Measurements from ENCODE around the gene TLR6.

The TLR6 gene

GRCh38 chr4:38803833-38804653 is 52.6 kb downstream of the TLR6 start:
- intact Hi-C loops (cut with DNase I) = no loop called here
- peak in 1 of 42 donors; percentile 24 for DNase-seq

DNA sequence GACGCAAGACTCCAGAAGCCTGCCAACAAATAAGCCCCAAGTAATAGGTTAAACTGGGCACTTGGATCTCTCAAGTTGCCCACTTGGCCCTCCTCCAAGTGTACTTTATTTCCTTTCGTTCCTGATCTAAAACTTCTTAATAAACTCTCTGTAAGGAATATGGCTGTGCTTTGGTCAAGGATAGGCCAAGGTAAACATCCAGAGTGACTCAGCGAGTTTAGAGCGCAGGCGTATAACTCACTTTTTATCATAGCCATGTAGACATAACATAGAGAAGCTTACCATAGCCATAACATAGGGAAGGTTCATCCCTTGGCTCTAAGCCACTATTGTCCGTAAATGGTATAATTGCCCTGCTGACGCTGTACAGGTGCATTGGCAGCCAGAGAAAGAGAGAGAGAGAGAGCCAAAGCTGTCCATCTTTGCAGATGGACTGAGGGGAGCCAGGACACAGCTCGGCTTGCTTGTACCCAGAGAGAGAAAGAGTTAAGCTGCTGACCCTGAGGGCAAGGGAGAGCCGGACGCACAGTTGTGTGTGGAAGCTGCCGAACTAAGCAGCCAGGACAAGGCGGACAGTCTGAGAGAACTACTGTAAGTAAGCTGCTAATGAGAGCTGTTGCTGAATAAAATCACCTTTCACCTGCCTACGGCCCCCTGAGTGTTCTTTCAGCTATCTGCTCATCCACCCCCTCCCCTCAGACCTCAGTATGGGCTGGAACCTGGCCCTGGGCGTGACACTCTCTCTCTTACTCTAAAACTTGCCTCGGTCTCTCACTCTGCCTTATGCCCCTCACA is 53.9 kb downstream of the TLR6 start:
- intact Hi-C loops (cut with DNase I) = no loop called here
- DNase-seq = no peak

DNA sequence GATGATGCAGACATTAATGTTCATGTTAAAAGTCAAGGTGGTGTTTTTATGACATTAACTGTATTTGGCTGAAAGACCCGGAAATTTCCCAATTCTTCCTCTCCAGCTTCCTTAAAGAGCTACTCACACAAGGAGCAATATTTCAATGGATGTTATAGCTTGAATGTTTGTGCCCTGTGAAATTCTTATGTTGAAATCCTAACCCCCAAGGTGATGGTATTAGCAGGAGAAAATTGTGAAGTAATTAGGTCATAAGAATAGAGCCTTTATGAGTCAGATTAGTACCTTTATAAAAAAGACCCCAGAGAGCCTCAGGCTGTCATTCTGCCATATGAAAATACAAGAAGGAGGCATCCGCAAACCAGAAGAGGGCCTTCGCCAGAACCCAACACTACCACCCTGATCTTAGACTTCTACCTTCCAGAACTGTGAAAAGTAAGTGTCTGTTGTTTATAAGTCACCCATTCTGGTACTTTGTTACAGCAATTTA is 55.6 kb downstream of the TLR6 start:
- no peak for DNase-seq
- intact Hi-C loops (cut with DNase I) = no loop called here

DNA sequence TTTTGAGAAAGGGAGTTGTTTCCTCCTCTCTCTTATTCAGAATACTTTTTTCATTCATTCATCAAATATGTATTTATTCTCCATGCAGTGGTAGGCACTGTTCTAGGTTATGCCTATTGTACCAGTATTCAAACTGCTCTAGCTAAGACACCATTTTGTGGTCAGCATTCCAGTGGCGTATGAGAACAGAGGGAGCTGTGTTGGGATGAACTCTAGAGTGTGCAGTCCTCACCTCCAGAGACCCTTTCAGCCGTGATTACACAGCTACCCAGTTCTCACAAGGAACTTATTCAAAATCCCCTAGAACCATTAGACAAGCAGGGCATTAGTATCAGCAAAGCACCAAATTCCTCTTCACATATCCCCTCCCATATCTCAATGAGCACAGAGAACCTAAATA is 56.3 kb downstream of the TLR6 start:
- intact Hi-C loops (cut with DNase I) = no loop called here
- no peak for DNase-seq

DNA sequence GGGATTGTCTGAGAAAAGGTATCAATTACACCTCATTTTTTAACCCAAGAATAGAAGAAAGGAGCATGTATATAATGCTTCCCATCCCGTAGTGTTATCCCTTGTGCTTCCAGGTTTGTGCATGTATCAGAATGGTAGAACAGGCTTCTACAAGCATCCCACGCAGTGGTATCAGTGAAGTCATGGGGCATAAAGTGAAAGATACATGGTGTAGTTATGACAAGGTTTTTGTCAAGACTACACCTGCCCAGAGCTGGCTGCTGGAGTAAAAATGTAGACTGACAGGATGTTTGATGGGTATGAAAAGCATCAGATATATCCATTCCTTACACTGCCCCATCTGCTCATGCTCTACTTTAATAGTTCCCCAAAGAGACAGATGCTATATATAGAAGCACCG is 61.5 kb downstream of the TLR6 start:
- no peak for DNase-seq

GRCh38 chr4:38794051-38794450 is 62.6 kb downstream of the TLR6 start:
- intact Hi-C loops (cut with DNase I) = no loop called here

More for the DNA sequence above, 61.5 kb downstream of the TLR6 start:
- intact Hi-C loops (cut with DNase I) = no loop called here

DNA sequence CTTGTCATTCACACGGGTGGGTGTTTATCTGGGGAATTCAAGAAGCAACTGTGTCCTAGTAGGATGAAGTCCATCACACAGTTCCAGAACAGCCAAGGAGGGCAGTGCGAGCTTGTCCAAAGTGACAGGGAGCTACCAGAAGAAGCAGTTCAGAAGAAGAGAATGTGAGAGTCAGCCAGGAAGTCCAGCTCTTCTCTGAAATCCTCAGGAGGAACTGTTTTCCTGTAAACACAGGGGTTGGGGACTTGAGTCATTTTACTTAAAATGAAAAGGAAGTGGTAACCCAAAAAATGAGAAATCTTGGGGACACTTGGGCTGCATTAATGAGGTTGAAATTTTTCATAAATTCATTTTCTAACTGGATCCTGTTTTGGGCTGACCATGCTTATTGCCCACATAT is 65.6 kb downstream of the TLR6 start:
- intact Hi-C loops (cut with DNase I) = no loop called here
- DNase-seq = no peak

More at GRCh38 chr4:38794051-38794450, 62.6 kb downstream of the TLR6 start:
- DNase-seq = no peak

- intact Hi-C loops (cut with DNase I) = loop anchor here (10.0 kb wide), 1 partner anchor 724 kb away; no protein-coding TSS in a partner anchor
- no peak for DNase-seq
Observed at GRCh38 chr4:38788317-38788716, 68.3 kb downstream of the TLR6 start.

DNA sequence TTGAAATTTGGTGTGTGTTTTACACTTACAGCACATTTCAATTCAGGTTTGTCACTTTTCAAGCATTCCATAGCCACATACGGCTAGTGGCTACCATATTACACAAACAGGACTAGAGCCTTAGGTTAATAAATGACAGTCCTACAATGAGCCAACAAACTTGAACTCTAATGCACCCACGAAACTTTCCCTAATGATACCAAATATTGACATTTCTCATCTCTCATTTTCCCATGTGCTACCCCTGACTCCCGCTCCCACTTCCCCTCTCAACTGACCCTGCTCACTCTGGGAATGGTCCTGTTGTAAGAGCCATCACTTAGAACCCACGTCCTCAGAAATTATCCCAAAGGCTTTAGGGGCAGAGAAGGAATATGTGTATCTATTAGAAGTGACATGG is 68.9 kb downstream of the TLR6 start:
- intact Hi-C loops (cut with DNase I) = loop anchor here (10.0 kb wide), 1 partner anchor 723 kb away; no protein-coding TSS in a partner anchor
- no peak for DNase-seq

DNA sequence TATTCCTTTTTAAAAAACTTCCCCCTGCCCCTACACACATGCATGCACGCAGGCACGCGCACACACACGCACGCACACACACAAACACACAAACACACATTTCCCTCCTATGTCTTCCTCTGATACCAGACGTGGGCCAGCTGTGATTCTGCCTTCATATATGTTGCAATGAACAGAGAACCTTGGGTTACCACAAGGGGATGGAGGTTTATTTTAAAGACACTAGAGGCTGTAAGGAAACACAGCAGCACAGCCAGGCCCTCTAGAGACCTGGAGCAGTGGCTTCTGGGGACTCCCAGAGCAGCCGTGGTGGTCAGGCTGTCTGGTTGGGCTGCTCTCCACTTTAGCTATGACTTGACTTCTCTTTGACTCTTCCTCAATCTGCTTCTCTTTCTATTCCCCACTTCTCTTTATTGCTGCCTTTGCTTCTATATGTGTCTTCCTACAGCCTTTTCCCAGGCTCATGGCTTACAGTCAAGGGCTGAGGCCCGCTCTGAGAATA is 70.7 kb downstream of the TLR6 start:
- intact Hi-C loops (cut with DNase I) = loop anchor here (10.0 kb wide), 1 partner anchor 721 kb away; no protein-coding TSS in a partner anchor
- peak in 22 of 42 donors; percentile 14 to 55 (median 26) for DNase-seq

DNA sequence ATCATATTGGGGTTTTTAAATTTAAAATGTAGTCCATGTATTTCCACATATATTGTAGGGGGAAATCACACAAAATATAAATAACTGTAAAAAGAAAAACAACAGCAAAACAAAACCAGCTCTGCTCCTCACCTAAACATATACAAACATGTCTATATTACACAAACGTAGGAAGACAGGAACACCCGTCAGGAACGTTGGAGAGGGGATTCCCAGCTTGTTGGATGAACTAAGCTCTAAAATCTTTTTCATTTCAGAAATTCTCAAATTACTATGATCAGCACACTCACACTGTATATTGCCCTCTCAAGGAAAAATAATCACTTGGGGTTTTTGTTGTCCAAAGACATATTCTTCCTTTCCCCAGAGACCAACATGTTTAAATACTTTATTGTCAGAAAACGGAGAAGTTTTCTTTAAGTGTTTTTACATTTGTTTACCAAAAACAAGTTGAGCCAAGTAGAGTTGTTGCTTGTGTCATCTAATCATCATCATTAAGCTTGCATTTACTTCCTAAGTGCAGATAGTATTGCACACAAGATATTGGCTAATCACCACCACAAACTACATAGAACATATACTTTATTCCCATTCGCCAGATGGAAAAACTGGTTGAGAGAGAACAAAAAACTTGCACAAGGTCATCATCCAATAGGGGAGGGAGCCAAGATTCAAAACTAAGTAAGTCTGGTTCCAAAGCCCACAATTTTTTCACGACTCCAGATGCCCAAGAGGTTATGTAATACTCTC is 71.4 kb downstream of the TLR6 start:
- intact Hi-C loops (cut with DNase I) = loop anchor here (10.0 kb wide), 1 partner anchor 720 kb away; no protein-coding TSS in a partner anchor
- DNase-seq = no peak

- no peak for DNase-seq
- intact Hi-C loops (cut with DNase I) = loop anchor here (10.0 kb wide), 1 partner anchor 719 kb away; no protein-coding TSS in a partner anchor
Observed at GRCh38 chr4:38784141-38784540, 72.5 kb downstream of the TLR6 start.

GRCh38 chr4:38783109-38783460 is 73.5 kb downstream of the TLR6 start:
- no peak for DNase-seq
- intact Hi-C loops (cut with DNase I) = loop anchor here (10.0 kb wide), 1 partner anchor 718 kb away; no protein-coding TSS in a partner anchor

GRCh38 chr4:38782452-38783108 is 74.0 kb downstream of the TLR6 start, which contains the start of gene TLR10:
TLR10 (minus strand) TSS chr4:38782990; CDS start chr4:38775590, 7,400 bp downstream.
- intact Hi-C loops (cut with DNase I) = loop anchor here (10.0 kb wide), 1 partner anchor 718 kb away; no protein-coding TSS in a partner anchor
- DNase-seq = peak in 28 of 42 donors; percentile 26 to 80 (median 52)

DNA sequence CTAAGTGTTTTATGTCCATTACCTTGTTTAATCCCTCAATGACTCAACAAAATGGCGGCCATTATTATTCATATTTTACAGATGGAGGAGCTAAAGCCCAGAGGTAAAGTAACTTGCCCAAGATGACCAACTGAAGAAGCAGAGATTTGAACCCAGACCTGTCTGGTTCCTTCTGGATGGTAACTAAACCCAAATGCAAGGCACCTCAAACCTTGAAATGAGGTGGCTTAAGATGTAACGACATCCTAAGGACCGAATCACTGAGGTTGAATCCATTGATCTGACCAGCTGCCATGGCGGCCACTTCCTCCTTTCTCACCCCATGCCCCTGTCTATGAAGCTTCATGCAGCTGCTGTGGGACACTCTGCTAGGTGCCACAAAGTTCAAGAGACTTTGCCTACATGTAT is 74.8 kb downstream of the TLR6 start:
- no peak for DNase-seq
- intact Hi-C loops (cut with DNase I) = loop anchor here (10.0 kb wide), 1 partner anchor 717 kb away; no protein-coding TSS in a partner anchor

DNA sequence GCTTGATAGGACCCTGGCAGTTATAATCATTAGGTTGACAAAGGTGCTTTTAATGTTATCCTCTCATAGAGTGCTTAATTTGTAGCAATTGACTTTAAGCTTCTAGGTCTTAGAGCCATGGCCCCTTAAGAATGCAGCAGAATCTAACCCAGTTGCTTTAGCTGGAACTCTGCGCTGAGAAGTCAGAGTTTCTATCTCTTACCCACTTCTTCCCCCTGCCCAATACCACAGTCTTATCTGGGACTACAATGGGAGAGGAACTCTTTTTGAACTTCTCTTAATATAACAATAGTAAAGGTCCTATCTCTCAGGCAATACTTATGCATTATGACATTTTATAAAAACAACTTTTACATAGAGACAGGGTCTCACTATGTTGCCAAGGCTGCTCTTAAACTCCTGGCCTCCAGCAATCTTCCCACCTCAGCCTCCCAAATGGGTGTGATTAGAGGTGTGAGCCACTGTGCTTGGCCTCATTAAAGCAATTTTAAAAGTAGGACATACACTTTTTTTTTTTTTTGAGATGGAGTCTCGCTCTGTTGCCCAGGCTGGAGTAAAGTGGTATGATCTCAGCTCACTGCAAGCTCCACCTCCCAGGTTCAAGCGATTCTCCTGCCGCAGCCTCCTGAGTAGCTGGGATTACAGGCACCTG is 75.7 kb downstream of the TLR6 start:
- intact Hi-C loops (cut with DNase I) = loop anchor here (10.0 kb wide), 1 partner anchor 716 kb away; no protein-coding TSS in a partner anchor

DNA sequence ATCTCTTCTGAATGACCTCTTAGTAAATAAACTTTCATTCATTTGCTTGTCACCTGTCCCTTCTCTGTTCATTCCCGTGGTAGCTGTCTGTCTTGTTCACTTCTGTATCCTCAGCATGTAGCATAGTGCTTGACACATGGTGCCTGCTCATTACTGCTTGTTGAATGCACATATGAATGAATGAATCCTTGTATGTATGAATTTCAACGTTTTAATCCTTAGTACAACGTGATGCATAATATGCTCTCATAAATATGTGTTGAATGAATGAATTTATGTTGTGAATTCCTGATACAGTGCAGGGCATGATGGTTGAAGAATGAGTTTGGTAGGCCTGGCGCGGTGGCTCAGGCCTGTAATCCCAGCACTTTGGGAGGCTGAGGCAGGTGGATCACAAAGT is 76.8 kb downstream of the TLR6 start:
- DNase-seq = no peak
- intact Hi-C loops (cut with DNase I) = loop anchor here (10.0 kb wide), 1 partner anchor 715 kb away; no protein-coding TSS in a partner anchor

More for the DNA sequence above, 75.7 kb downstream of the TLR6 start:
- DNase-seq = no peak
